Vagina (tissue), 2 donors: ENCODE data around the gene FBXL22.

Source experiments
- POLR2A ChIP-seq, 2 donors: fragments of 450-650 bp; IDR thresholded peaks; one replicate each; pipeline ENCODE4 v1.6.1; 2017; ENCODE audit warnings: antibody characterized with exemption in 2 of 2, mild to moderate bottlenecking in 2 of 2, moderate library complexity in 2 of 2
- POLR2AphosphoS5 ChIP-seq, 2 donors: sonication (generic); formaldehyde crosslinking; IDR thresholded peaks; one replicate each; pipeline ENCODE4 v1.9.0; 2017; ENCODE audit warnings: antibody characterized with exemption in 2 of 2, mild to moderate bottlenecking in 2 of 2, low read depth in 1 of 2; ENCODE audit not compliant: insufficient read depth in 1 of 2
- TF ChIP-seq, protein P1 (sequence below), 3 experiments: fragments of 450-650 bp in 2 of 3; fragments of 200-600 bp in 1 of 3; sonication (generic) in 1 of 3; IDR thresholded peaks; one replicate each; pipeline ENCODE4 v1.5.1; 2017 to 2019; ENCODE audit warnings: antibody characterized with exemption in 3 of 3, mild to moderate bottlenecking in 2 of 3, moderate library complexity in 2 of 3

DNA sequence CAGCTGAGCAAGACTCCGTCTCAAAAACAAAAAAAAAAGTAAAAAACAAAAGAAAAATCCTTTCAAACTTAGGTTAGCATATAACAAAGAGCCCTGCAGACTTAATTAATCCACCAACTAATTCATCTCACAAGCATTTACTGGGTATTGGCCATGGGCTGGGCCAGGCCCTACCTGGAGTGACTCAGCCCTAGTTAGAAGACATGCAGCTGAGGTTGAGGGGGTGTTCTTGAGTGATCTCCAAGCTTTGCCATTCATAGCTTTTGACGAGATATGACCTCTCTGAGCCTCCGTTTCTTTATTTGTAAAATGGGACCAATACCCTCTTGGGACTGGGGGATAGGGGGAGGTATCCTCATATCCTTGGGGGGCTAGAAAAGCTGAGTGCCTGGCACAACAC lies 7.8 kb downstream of the FBXL22 start:
- TF ChIP-seq, protein P1, sequence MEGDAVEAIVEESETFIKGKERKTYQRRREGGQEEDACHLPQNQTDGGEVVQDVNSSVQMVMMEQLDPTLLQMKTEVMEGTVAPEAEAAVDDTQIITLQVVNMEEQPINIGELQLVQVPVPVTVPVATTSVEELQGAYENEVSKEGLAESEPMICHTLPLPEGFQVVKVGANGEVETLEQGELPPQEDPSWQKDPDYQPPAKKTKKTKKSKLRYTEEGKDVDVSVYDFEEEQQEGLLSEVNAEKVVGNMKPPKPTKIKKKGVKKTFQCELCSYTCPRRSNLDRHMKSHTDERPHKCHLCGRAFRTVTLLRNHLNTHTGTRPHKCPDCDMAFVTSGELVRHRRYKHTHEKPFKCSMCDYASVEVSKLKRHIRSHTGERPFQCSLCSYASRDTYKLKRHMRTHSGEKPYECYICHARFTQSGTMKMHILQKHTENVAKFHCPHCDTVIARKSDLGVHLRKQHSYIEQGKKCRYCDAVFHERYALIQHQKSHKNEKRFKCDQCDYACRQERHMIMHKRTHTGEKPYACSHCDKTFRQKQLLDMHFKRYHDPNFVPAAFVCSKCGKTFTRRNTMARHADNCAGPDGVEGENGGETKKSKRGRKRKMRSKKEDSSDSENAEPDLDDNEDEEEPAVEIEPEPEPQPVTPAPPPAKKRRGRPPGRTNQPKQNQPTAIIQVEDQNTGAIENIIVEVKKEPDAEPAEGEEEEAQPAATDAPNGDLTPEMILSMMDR (IDR thresholded peaks at IDR 0.05): no peak
- TF ChIP-seq POLR2A (IDR thresholded peaks at IDR 0.05) (no peak), POLR2AphosphoS5 (IDR thresholded peaks at IDR 0.05; ENCODE audit: insufficient read depth in 1 of 2, low read depth in 1 of 2) (no peak)
